ENCODE results near the gene CD70.
"Not testable (repeated sequence)": the region's sequence is repeated elsewhere in the genome, so short reads cannot be mapped to it uniquely, and the experiment has no call there.

Gene CD70

GRCh38 chr19:6604906-6605305 lies 14.0 kb upstream of the CD70 start:
- no peak for DNase-seq (ENCODE audit: low read depth)
- TF ChIP-seq, protein P1, sequence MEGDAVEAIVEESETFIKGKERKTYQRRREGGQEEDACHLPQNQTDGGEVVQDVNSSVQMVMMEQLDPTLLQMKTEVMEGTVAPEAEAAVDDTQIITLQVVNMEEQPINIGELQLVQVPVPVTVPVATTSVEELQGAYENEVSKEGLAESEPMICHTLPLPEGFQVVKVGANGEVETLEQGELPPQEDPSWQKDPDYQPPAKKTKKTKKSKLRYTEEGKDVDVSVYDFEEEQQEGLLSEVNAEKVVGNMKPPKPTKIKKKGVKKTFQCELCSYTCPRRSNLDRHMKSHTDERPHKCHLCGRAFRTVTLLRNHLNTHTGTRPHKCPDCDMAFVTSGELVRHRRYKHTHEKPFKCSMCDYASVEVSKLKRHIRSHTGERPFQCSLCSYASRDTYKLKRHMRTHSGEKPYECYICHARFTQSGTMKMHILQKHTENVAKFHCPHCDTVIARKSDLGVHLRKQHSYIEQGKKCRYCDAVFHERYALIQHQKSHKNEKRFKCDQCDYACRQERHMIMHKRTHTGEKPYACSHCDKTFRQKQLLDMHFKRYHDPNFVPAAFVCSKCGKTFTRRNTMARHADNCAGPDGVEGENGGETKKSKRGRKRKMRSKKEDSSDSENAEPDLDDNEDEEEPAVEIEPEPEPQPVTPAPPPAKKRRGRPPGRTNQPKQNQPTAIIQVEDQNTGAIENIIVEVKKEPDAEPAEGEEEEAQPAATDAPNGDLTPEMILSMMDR (conservative IDR thresholded peaks at IDR 0.05; ENCODE audit: control insufficient read depth, insufficient read depth, low read depth, low read length), result no peak
- no peak overlapping the region for H3K4me3 ChIP-seq (ENCODE audit: control insufficient read depth, low read depth, low read length)

DNA sequence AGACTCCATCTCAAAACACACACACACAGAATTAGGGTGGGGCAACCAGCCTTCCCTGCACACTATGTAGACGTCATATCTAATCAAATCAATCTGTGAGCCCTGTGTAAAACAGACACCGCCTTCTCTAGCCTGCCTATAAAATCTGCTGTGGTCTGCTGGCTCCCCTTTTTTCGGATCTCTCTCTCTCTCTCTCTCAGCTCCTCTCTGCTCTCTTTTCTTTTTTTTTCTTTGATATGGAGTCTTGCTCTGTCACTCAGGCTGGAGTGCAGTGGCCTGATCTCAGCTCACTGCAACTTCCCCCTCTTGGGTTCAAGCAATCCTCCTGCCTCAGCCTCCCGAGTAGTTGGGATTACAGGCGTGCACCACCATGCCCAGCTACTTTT lies 11.8 kb upstream of the CD70 start:
- no peak overlapping the region for H3K4me3 ChIP-seq (ENCODE audit: control insufficient read depth, low read depth, low read length)
- TF ChIP-seq, protein P1 (conservative IDR thresholded peaks at IDR 0.05; ENCODE audit: control insufficient read depth, insufficient read depth, low read depth, low read length), result no peak
- no peak for DNase-seq (ENCODE audit: low read depth)

DNA sequence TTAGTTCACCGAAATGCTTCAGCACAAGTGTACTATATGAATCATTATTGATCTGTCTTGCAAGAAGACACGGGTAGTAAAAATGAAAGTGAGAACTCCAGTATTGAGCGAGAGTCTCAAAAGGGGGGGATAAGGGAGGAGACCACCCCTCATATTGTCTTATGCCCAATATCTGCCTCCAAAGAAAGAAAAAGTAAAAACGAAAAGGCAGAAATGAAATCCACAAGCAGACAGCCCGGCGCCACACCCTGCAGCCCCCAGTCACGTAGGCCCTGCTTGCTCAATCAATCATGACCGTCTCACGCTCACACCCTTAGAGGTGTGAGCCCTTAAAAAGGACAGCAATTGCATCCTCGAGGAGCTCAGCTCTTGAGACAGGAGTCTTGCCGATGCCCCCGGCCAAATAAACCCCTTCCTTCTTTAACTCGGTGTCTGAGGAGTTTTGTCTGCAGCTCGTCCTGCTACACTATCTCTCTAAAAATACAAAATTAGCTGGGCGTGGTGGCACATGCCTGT lies 10.6 kb upstream of the CD70 start:
- not testable (repeated sequence) for H3K4me3 ChIP-seq (ENCODE audit: control insufficient read depth, low read depth, low read length)

GRCh38 chr19:6600951-6601536 lies 10.1 kb upstream of the CD70 start:
- H3K4me3 ChIP-seq (ENCODE audit: control insufficient read depth, low read depth, low read length); DNase-seq (ENCODE audit: low read depth): not testable (repeated sequence)

More for the DNA sequence above, 10.6 kb upstream of the CD70 start:
- DNase-seq (ENCODE audit: low read depth), result not testable (repeated sequence)

GRCh38 chr19:6599866-6600454 lies 9.0 kb upstream of the CD70 start:
- TF ChIP-seq, protein P1 (conservative IDR thresholded peaks at IDR 0.05; ENCODE audit: control insufficient read depth, insufficient read depth, low read depth, low read length), result no peak
- DNase-seq (ENCODE audit: low read depth), result no peak
- no peak overlapping the region for H3K4me3 ChIP-seq (ENCODE audit: control insufficient read depth, low read depth, low read length)

DNA sequence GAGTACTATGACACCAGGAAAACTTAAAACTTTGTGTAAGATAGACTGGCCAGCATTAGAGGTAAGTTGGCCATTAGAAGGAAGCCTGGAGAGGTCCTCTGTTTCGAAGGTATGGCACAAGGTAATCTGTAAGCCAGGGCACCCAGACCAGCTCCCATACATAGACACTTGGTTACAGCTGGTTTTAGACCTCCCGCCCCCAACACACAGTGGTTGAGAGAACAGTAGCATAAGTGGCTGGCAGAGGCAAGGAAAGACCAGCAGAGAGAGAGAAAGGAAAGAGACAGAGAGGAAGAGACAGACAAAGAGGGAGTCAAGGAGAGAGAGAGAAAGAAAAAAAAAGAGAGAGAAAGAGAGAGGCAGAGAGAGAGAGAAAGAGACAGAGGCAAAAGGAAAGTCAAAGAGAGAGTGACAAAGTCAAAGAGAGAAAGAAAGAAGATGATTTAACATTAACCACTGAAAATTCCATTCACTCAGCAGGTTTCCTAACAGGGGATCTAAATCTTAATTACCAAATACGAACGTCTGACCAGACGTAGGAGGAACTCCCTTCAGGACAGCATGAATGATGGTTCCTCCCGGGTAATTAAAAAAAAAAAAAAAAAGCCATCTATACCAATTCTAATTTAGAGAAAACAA lies 7.4 kb upstream of the CD70 start:
- not testable (repeated sequence) for H3K4me3 ChIP-seq (ENCODE audit: control insufficient read depth, low read depth, low read length); DNase-seq (ENCODE audit: low read depth)

- H3K4me3 ChIP-seq (ENCODE audit: control insufficient read depth, low read depth, low read length); DNase-seq (ENCODE audit: low read depth): not testable (repeated sequence)
Measured at GRCh38 chr19:6597471-6598253, 6.7 kb upstream of the CD70 start.

- no peak for DNase-seq (ENCODE audit: low read depth)
- TF ChIP-seq, protein P1 (conservative IDR thresholded peaks at IDR 0.05; ENCODE audit: control insufficient read depth, insufficient read depth, low read depth, low read length), result no peak
Measured at GRCh38 chr19:6596621-6597020, 5.7 kb upstream of the CD70 start.

More at GRCh38 chr19:6596621-6597020, 5.7 kb upstream of the CD70 start:
- H3K4me3 ChIP-seq (ENCODE audit: control insufficient read depth, low read depth, low read length), result no peak overlapping the region
